Right atrium auricular region (tissue), 2 donors: Measurements from ENCODE around the gene PCNX1. TPM values are rescaled to one million over a fixed set of nuclear protein-coding genes. Genes with fewer than 3 reads are reported as not detected.

ENCODE experiments used
- DNase-seq: peaks from one replicate; pipeline ENCODE4 v3.0.0-alpha.2; 2019; ENCODE audit warnings: low spot score
- H3K27ac ChIP-seq, 2 donors: fragments of 200-600 bp; sonication (generic); 1 replicate in 1 of 2; 2 replicates in 1 of 2; pipeline ENCODE4 v1.5.1; 2016 to 2019
- H3K27me3 ChIP-seq, 2 donors: fragments of 200-600 bp; sonication (generic); one replicate each; pipeline versions ENCODE4 v1.5.1 to v1.6.0; 2017 to 2019
- H3K36me3 ChIP-seq: fragments of 200-600 bp; sonication (generic); one replicate; pipeline ENCODE4 v1.5.1; 2016
- H3K4me1 ChIP-seq, 2 donors: fragments of 200-600 bp; sonication (generic); one replicate each; pipeline versions ENCODE4 v1.5.1 to v1.6.0; 2017 to 2019
- H3K4me3 ChIP-seq, 2 donors: fragments of 200-600 bp; sonication (generic); 1 replicate in 1 of 2; 2 replicates in 1 of 2; pipeline ENCODE4 v1.5.1; 2017 to 2019; ENCODE audit warnings: mild to moderate bottlenecking in 1 of 2, moderate library complexity in 1 of 2
- H3K9me3 ChIP-seq, 2 donors: fragments of 200-600 bp; sonication (generic); one replicate each; pipeline ENCODE4 v1.5.1; 2019
- CTCF ChIP-seq, 2 donors: fragments of 200-600 bp; sonication (generic); IDR thresholded peaks; one replicate each; pipeline ENCODE4 v1.5.1; 2019; ENCODE audit warnings: antibody characterized with exemption in 2 of 2
- total RNA-seq, 2 donors: library from RNA; depleted of rRNA; stranded (reverse); fragments of >200 nt; gene quantifications; one replicate each; pipeline ENCODE4 v1.1.0, GENCODE V29; 2016

PCNX1 gene
- total RNA-seq, 2 donors from 2014 or later: 36.4 to 39.2 TPM

- Histone ChIP-seq H3K4me1 (no peaks in the 10 kb centered on the region), H3K9me3 (no peaks in the 10 kb centered on the region), H3K36me3 (no peaks in the 10 kb centered on the region), H3K27me3 (no peaks in the 10 kb centered on the region), H3K4me3 (no peak overlapping the region), H3K27ac (no peak overlapping the region)
- no peak for TF ChIP-seq CTCF (IDR thresholded peaks at IDR 0.05)
- no peak for DNase-seq
Observed at GRCh38 chr14:70887737-70888499, 19.3 kb upstream of the PCNX1 start.

GRCh38 chr14:70888681-70889175 is 18.5 kb upstream of the PCNX1 start:
- Histone ChIP-seq H3K36me3 (no peaks in the 10 kb centered on the region), H3K27me3 (no peaks in the 10 kb centered on the region), H3K27ac (no peak overlapping the region), H3K4me3 (no peak overlapping the region), H3K9me3 (no peaks in the 10 kb centered on the region), H3K4me1 (no peaks in the 10 kb centered on the region)
- no peak for DNase-seq
- TF ChIP-seq CTCF (IDR thresholded peaks at IDR 0.05): no peak

- no peak overlapping the region for H3K4me3 ChIP-seq
- no peaks in the 10 kb centered on the region for H3K9me3 ChIP-seq
- no peaks in the 10 kb centered on the region for H3K27me3 ChIP-seq
- TF ChIP-seq CTCF (IDR thresholded peaks at IDR 0.05): no peak
- H3K4me1 ChIP-seq: no peaks in the 10 kb centered on the region
- H3K27ac ChIP-seq: no peak overlapping the region
- no peak for DNase-seq
- no peaks in the 10 kb centered on the region for H3K36me3 ChIP-seq
Observed at GRCh38 chr14:70889555-70889954, 17.7 kb upstream of the PCNX1 start.

- no peak for DNase-seq
- no peak for TF ChIP-seq CTCF (IDR thresholded peaks at IDR 0.05)
- H3K27me3 ChIP-seq: no peaks in the 10 kb centered on the region
- H3K9me3 ChIP-seq: no peaks in the 10 kb centered on the region
- H3K4me3 ChIP-seq: no peak overlapping the region
- no peaks in the 10 kb centered on the region for H3K36me3 ChIP-seq
- H3K4me1 ChIP-seq: no peaks in the 10 kb centered on the region
- no peak overlapping the region for H3K27ac ChIP-seq
Observed at GRCh38 chr14:70890826-70891659, 16.2 kb upstream of the PCNX1 start.

GRCh38 chr14:70891737-70892136 is 15.5 kb upstream of the PCNX1 start:
- H3K36me3 ChIP-seq: no peaks in the 10 kb centered on the region
- TF ChIP-seq CTCF (IDR thresholded peaks at IDR 0.05): no peak

More at GRCh38 chr14:70891737-70892136, 15.5 kb upstream of the PCNX1 start:
- no peak for DNase-seq
- Histone ChIP-seq H3K4me3 (no peak overlapping the region), H3K4me1 (no peaks in the 10 kb centered on the region), H3K27me3 (no peaks in the 10 kb centered on the region), H3K9me3 (no peaks in the 10 kb centered on the region), H3K27ac (no peak overlapping the region)
